ENCODE data around the gene RCHY1.
"Not testable (repeated sequence)": the region's sequence is repeated elsewhere in the genome, so short reads cannot be mapped to it uniquely, and the experiment has no call there.

Gene RCHY1

DNA sequence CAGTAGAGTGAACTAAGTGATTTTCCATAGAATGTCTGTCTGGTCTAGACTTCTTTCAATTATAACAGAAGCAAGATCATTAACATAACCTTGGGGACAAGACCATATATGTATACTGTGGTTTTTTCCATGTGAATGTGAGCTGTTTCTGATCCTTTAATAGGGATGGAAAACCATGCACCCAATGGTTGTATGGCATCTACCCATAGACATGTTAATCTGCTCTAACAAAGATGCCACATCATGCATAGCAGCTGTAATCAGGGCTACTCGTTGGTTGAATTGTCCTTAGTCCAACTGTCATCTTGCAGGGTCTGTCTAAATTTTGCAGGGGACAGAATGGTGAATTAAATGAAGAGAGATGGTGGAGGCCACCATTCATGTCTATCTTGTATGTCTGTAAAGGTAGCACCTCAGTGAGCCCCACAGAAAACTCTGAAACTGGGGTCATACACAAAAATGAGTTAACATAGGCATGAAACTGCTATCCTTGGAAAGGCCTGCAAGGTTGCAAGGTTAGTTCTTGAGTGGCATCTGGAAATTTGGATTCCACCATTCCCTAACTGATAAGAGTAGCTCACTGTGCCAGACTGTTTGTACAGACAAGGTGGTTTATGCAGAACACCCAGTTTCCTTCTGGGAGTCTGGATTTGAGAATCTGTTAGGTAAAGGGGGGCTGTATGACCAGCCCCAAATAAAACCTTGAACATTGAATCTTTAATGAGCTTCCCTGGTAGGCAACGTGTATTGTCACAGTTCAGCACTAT is 16.5 kb upstream of the RCHY1 start:
- no peak overlapping the region for H3K4me3 ChIP-seq (ENCODE audit: low read length)
- TF ChIP-seq, protein P1, sequence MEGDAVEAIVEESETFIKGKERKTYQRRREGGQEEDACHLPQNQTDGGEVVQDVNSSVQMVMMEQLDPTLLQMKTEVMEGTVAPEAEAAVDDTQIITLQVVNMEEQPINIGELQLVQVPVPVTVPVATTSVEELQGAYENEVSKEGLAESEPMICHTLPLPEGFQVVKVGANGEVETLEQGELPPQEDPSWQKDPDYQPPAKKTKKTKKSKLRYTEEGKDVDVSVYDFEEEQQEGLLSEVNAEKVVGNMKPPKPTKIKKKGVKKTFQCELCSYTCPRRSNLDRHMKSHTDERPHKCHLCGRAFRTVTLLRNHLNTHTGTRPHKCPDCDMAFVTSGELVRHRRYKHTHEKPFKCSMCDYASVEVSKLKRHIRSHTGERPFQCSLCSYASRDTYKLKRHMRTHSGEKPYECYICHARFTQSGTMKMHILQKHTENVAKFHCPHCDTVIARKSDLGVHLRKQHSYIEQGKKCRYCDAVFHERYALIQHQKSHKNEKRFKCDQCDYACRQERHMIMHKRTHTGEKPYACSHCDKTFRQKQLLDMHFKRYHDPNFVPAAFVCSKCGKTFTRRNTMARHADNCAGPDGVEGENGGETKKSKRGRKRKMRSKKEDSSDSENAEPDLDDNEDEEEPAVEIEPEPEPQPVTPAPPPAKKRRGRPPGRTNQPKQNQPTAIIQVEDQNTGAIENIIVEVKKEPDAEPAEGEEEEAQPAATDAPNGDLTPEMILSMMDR (IDR thresholded peaks at IDR 0.05; ENCODE audit: insufficient read depth, low read depth, low read length, missing control alignments): no peak

DNA sequence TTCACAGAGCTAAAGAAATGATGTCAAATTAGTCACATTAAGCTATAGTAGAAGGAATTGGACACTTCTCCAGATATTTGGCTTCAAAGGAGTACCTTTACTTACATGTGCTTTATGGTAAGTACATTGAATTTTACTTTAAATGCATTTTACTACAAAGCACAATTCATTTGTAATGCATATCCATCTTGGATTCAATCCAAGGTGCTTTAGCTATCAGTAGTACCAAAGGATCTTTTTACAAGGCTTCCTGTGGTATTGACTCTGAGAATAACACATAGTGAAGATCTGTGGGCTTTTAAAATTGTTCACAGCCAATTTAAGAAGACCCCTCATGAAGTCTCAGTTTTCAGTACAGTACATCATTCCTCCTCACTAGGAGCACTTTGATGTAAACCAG is 13.3 kb upstream of the RCHY1 start:
- TF ChIP-seq, protein P1 (IDR thresholded peaks at IDR 0.05; ENCODE audit: insufficient read depth, low read depth, low read length, missing control alignments): no peak
- DNase-seq (ENCODE audit: low read depth): no peak

More for the DNA sequence above, 16.5 kb upstream of the RCHY1 start:
- no peak for DNase-seq (ENCODE audit: low read depth)

DNA sequence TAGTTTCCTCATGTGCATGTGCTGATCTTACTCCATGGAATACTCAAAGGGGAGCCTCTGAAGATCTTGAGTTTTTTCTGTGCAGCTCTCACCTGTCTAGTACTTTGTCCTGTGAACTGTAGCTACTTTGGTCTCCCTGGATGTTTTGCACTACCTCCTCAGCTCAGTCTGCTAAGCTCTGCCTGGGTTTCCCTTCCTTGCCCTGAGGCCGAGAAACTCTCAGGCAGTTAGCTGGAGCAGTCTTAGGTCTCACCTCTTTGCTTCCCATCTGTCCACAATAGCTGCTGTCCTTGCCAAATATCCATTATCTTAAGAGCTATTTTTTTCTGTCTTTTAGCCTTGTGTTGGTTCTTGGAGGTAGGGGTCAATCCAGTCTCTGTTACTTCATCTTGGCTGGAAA is 11.7 kb upstream of the RCHY1 start:
- DNase-seq (ENCODE audit: low read depth): no peak
- TF ChIP-seq, protein P1 (IDR thresholded peaks at IDR 0.05; ENCODE audit: insufficient read depth, low read depth, low read length, missing control alignments): no peak
- H3K4me3 ChIP-seq (ENCODE audit: low read length): no peak overlapping the region

More for the DNA sequence above, 13.3 kb upstream of the RCHY1 start:
- no peak overlapping the region for H3K4me3 ChIP-seq (ENCODE audit: low read length)

DNA sequence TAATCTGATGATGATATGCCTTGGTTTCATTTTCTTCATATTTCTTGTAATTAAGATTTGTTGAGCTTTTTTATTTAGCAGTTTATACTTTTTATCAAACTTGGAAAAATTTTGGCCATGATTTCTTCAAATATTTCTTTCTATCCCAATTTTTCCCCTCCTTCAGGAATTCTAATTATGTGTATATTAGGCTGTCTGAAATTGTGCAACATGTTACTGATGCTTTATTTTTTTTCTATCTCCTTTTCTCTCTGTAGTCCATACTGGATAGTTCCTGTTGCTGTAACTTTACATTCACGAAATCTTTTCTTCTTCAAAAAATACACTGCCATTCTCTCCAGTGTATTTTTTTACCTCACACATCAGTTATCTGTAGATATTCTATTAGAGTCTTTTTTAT is 10.9 kb upstream of the RCHY1 start:
- no peak for DNase-seq (ENCODE audit: low read depth)
- TF ChIP-seq, protein P1 (IDR thresholded peaks at IDR 0.05; ENCODE audit: insufficient read depth, low read depth, low read length, missing control alignments): no peak

DNA sequence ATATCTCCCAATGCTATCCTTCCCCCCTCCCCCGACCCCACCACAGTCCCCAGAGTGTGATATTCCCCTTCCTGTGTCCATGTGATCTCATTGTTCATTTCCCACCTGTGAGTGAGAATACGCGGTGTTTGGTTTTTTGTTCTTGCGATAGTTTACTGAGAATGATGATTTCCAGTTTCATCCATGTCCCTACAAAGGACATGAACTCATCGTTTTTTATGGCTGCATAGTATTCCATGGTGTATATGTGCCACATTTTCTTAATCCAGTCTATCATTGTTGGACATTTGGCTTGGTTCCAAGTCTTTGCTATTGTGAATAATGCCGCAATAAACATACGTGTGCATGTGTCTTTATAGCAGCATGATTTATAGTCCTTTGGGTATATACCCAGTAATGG is 5.2 kb upstream of the RCHY1 start:
- DNase-seq (ENCODE audit: low read depth); H3K4me3 ChIP-seq (ENCODE audit: low read length): not testable (repeated sequence)

More for the DNA sequence above, 10.9 kb upstream of the RCHY1 start:
- no peak overlapping the region for H3K4me3 ChIP-seq (ENCODE audit: low read length)

DNA sequence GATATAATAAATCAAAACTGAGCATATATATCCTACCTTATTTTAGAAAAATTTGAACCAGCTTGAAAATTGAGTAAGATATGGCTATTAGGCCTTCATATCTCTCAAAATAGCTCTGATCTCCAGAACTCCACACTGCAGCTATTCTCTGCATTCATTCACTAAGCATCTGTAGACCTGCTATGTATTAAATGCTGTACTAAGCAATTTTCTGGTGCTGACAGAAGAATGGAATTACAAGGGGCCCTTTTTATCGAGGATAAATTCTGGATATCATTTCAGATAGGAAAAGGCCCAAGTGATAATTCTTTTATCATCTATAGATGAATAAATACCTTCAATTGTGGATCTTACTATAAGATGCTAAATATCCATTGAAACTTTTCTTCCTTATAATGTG is 1.9 kb upstream of the RCHY1 start:
- TF ChIP-seq, protein P1 (IDR thresholded peaks at IDR 0.05; ENCODE audit: insufficient read depth, low read depth, low read length, missing control alignments): no peak
- no peak for DNase-seq (ENCODE audit: low read depth)
- no peak overlapping the region for H3K4me3 ChIP-seq (ENCODE audit: low read length)

DNA sequence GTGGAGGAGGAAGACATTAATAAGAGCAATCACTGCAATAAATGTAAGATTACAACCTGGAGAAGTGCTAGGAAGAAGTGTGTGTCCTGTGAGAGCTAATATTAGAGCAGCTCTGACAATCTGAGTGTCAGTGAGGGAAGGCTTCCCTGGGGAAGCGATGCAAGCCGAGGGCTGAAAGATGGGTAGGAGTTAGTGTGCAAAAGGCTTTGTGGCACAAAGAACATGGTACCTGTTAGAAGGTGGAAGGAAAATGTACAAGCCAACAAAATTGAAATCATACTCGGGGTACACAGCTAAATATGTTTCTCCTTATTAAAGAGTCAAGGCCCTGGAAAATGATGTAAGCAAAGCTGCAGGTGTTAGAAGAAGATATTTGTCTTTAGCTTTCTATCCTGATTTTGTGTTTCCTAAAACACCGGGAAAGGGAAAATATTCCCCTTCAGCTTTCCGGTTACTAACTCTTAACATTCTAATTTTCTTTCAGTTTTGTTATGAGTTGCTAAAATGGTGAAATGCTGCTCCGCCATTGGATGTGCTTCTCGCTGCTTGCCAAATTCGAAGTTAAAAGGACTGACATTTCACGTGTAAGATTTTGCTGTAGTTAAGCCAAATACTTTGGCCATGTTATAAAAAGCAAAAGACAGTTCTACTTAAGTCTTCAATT is 878 bp upstream of the RCHY1 start:
- TF ChIP-seq, protein P1 (IDR thresholded peaks at IDR 0.05; ENCODE audit: insufficient read depth, low read depth, low read length, missing control alignments): no peak
- peak; percentile 1 for DNase-seq (ENCODE audit: low read depth)
- peak overlapping the region; percentile 92 for H3K4me3 ChIP-seq (ENCODE audit: low read length)
